Spleen (tissue), 11 donors: ENCODE results near the gene NCLN. TPM values are rescaled to one million over a fixed set of nuclear protein-coding genes. Genes with fewer than 3 reads are reported as not detected.

ENCODE experiments used
- DNase-seq: peaks from one replicate; pipeline ENCODE4 v3.0.0-alpha.2; 2020
- H3K27ac ChIP-seq, 8 donors: fragments of 200-600 bp; sonication (generic) in 7 of 8; 1 replicate in 4 of 8; 2 replicates in 4 of 8; pipeline versions ENCODE4 v1.5.0 to v1.8.0; 2016 to 2021; ENCODE audit warnings: inconsistent platforms in 4 of 8, mild to moderate bottlenecking in 4 of 8, moderate library complexity in 1 of 8
- H3K27me3 ChIP-seq, 7 donors: fragments of 200-600 bp; sonication (generic) in 6 of 7; replicated peaks in 1 of 7; 1 replicate in 4 of 7; 2 replicates in 3 of 7; pipeline versions ENCODE4 v1.5.0 to v1.8.0; 2016 to 2021; ENCODE audit warnings: inconsistent platforms in 3 of 7, mild to moderate bottlenecking in 1 of 7
- H3K36me3 ChIP-seq, 6 donors: fragments of 200-600 bp; sonication (generic) in 5 of 6; 1 replicate in 4 of 6; 2 replicates in 2 of 6; pipeline versions ENCODE4 v1.5.0 to v1.8.0; 2016 to 2021; ENCODE audit warnings: inconsistent platforms in 2 of 6
- H3K4me1 ChIP-seq, 6 donors: fragments of 200-600 bp; sonication (generic) in 5 of 6; 1 replicate in 3 of 6; 2 replicates in 3 of 6; pipeline versions ENCODE4 v1.5.0 to v1.8.0; 2016 to 2021; ENCODE audit warnings: inconsistent platforms in 3 of 6
- H3K4me3 ChIP-seq, 8 donors: fragments of 200-600 bp; sonication (generic) in 7 of 8; 1 replicate in 4 of 8; 2 replicates in 4 of 8; pipeline versions ENCODE4 v1.5.0 to v1.8.0; 2016 to 2021; ENCODE audit warnings: inconsistent platforms in 4 of 8, mild to moderate bottlenecking in 4 of 8, moderate library complexity in 2 of 8
- H3K9me3 ChIP-seq, 8 donors: fragments of 200-600 bp; sonication (generic) in 7 of 8; 1 replicate in 4 of 8; 2 replicates in 4 of 8; pipeline versions ENCODE4 v1.5.0 to v1.8.0; 2016 to 2021; ENCODE audit warnings: inconsistent platforms in 4 of 8
- POLR2A ChIP-seq, 3 donors: fragments of 450-650 bp; IDR thresholded peaks; one replicate each; pipeline ENCODE4 v1.5.1; 2017; ENCODE audit warnings: antibody characterized with exemption in 3 of 3, mild to moderate bottlenecking in 1 of 3
- POLR2AphosphoS5 ChIP-seq, 3 donors: sonication (generic); formaldehyde crosslinking; IDR thresholded peaks; one replicate each; pipeline ENCODE4 v1.5.1; 2017; ENCODE audit warnings: antibody characterized with exemption in 3 of 3
- WGBS, 5 donors: extraction: QIAGEN DNeasy Blood & Tissue Kit in 3 of 5; methylation state at CpG; one replicate each; pipeline versions ENCODE4 v1.1.5 to v1.1.7; 2013 to 2018; 5-methylcytosine and 5-hydroxymethylcytosine counted together
- intact Hi-C: fragments of 100-400 bp; cut with DNase I; formaldehyde crosslinking; loops from one replicate; pipeline ENCODE4 v1.15.0; 2023; ENCODE audit warnings: low total_unique reads
- polyA plus RNA-seq, 3 donors: library from polyadenylated mRNA; stranded (reverse); fragments of 200-250 nt; gene quantifications; one replicate each; pipeline ENCODE4 v1.2.1, GENCODE V29; 2013
- total RNA-seq, 7 donors: library from RNA; depleted of rRNA in 3 of 7; stranded (reverse); fragments of >200 nt in 3 of 7; fragmentation: NEBNext Ultra II Directional in 4 of 7; extraction: Animal tissue kit (Norgen Biotek cat#: 25700) in 4 of 7; gene quantifications; one replicate each; pipeline versions ENCODE4 v1.1.0 to v1.2.1, GENCODE V29; 2016 to 2021
- TF ChIP-seq, protein P1 (sequence below), 11 experiments: fragments of 200-600 bp in 7 of 11; fragments of 450-650 bp in 4 of 11; sonication (generic) in 4 of 11; IDR thresholded peaks in 8 of 11; conservative IDR thresholded peaks in 3 of 11; 1 replicate in 7 of 11; 2 replicates in 4 of 11; pipeline versions ENCODE4 v1.4.0 to v1.8.0; 2016 to 2021; ENCODE audit warnings: antibody characterized with exemption in 11 of 11, inconsistent platforms in 4 of 11, mild to moderate bottlenecking in 1 of 11
- donor health status: healthy with polysubstance abuse.
- donor health status: DM: no; HTN: no; CAD: no; lungs with moderate emphysema.
- donor health status: DM: no; HTN: no; CAD: no.
- donor health status: Bipolar disorder and iron deficiency.
- donor health status: healthy.
- donor health status: DM: no; HTN: no; CAD: no.
- donor health status: DM: yes; HTN: yes; CAD: no.

Gene NCLN
- total and polyA plus RNA-seq, 10 donors, result 37.8 to 89.5 (median 48.9) TPM

DNA sequence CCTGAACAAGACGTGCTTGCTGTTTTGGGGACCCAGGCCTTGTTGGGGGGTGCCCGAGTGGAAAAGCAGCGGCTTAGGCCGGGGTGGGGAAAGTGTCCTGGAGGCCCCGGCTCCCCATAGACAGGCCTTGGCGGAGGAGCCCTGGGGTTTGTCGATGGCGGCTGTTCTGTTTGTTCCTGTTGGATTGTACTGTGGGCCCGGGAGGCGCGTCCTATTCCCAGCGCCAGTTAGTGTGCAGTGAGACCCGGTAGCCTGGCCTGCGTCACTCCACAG, 11.1 kb downstream of the NCLN start:
- peaks cover 0 to 19% (median 0%) of the 10 kb centered on the region in 6 donors for H3K4me1 ChIP-seq
- TF ChIP-seq, protein P1, sequence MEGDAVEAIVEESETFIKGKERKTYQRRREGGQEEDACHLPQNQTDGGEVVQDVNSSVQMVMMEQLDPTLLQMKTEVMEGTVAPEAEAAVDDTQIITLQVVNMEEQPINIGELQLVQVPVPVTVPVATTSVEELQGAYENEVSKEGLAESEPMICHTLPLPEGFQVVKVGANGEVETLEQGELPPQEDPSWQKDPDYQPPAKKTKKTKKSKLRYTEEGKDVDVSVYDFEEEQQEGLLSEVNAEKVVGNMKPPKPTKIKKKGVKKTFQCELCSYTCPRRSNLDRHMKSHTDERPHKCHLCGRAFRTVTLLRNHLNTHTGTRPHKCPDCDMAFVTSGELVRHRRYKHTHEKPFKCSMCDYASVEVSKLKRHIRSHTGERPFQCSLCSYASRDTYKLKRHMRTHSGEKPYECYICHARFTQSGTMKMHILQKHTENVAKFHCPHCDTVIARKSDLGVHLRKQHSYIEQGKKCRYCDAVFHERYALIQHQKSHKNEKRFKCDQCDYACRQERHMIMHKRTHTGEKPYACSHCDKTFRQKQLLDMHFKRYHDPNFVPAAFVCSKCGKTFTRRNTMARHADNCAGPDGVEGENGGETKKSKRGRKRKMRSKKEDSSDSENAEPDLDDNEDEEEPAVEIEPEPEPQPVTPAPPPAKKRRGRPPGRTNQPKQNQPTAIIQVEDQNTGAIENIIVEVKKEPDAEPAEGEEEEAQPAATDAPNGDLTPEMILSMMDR (IDR thresholded peaks at IDR 0.05 in 8 of 11, conservative IDR thresholded peaks at IDR 0.05 in 3 of 11), result no peak
- no peak for TF ChIP-seq POLR2AphosphoS5 (IDR thresholded peaks at IDR 0.05)
- TF ChIP-seq POLR2A (IDR thresholded peaks at IDR 0.05), result no peak
- no peaks in the 10 kb centered on the region for H3K9me3 ChIP-seq
- H3K27me3 ChIP-seq, result no peaks in the 10 kb centered on the region
- WGBS, 5 donors, result 88 to 99% (median 98%) methylated on average over 8 to 14 of the region's 14 CpGs
- no peak for DNase-seq
- H3K27ac ChIP-seq, result no peak overlapping the region
- H3K36me3 ChIP-seq, result peaks cover 0 to 100% (median 50%) of the 10 kb centered on the region in 6 donors
- H3K4me3 ChIP-seq, result no peak overlapping the region
- intact Hi-C loops, result no loop called here

DNA sequence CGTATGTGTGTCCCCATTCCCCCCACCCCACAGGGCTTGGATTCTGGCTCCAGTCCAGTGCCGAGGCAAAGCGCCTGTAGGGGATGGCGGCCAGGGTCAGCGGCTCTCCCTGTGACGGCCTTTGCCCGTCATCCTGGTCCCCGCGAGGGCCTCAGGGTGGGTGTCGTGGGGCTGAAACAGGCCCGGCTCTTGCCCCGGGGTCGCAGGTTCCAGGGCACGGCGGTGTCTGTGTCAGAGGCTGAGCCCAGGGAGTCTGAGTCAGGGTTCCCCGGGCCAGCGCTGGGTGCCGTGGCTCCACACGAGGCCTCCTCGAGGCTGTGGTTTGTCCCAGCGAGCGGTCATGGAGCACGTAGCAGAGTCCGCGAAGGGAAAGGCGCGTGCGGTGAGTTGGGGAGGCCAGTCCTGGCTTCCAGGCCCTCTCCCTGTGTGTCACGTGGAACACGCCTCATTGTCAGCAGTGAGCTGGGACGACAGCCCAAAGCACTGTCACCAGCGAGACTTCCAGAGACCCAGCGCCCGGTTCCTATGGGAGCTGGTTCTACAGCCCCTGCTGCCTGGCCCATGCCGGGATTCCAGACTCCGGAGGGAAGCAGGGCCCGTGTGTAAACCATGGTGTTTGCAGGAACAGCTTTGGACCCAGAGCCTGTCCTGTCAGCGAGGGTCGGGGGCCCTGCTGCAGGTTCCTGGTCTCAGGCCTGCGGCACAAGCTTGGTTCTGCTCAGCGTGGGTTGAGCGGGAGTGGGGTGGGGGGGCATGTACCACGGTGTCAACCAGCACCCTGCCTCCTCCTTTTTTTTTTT, 13.4 kb downstream of the NCLN start:
- no peak overlapping the region for H3K4me3 ChIP-seq
- H3K27ac ChIP-seq, result no peak overlapping the region
- TF ChIP-seq, protein P1 (IDR thresholded peaks at IDR 0.05 in 8 of 11, conservative IDR thresholded peaks at IDR 0.05 in 3 of 11), result no peak
- peak in 1 of 3 donors; percentile 12 for TF ChIP-seq POLR2AphosphoS5 (IDR thresholded peaks at IDR 0.05)
- DNase-seq, result no peak
- no peaks in the 10 kb centered on the region for H3K4me1 ChIP-seq
- H3K36me3 ChIP-seq, result peaks cover 0 to 100% (median 53%) of the 10 kb centered on the region in 6 donors
- no peaks in the 10 kb centered on the region for H3K27me3 ChIP-seq
- WGBS, 5 donors, result 93 to 96% (median 95%) methylated on average over 30 to 43 of the region's 43 CpGs
- H3K9me3 ChIP-seq, result no peaks in the 10 kb centered on the region
- intact Hi-C loops, result no loop called here

DNA sequence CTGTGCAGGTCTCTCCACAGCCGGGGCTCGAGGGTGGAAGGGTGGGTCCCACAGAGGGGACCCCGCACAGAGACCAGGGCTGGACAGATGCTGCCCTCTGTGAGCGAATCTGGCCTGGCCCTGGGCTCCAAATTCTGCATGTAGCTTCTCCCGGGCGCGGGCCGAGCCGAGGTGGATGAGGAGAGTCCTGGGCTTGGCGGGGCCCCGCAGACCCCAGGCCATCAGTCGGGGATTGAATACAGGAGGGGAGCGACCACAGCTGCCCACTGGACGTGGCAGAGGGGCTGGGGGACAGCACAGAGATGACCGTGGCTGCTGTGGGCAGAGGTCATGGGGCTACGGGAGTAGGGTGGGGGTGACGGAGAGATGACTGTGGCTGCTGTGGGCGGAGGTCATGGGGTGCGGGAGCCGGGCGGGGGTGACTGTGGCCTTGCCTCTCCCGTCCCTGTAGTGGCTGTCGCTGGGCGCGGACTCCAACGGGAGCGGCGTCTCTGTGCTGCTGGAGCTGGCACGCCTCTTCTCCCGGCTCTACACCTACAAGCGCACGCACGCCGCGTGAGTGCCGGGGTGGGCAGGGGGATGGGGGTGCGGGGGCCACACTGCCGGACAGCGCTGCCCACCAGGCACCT, 15.5 kb downstream of the NCLN start:
- WGBS, 5 donors, result 94 to 98% (median 95%) methylated on average over 33 to 39 of the region's 39 CpGs
- Histone ChIP-seq H3K27ac (no peak overlapping the region), H3K27me3 (no peaks in the 10 kb centered on the region), H3K4me3 (no peak overlapping the region), H3K4me1 (no peaks in the 10 kb centered on the region), H3K36me3 (peaks cover 0 to 100% (median 62%) of the 10 kb centered on the region in 6 donors), H3K9me3 (no peaks in the 10 kb centered on the region)
- DNase-seq, result no peak
- intact Hi-C loops, result no loop called here
- TF ChIP-seq POLR2AphosphoS5 (IDR thresholded peaks at IDR 0.05) (peak in 1 of 3 donors; percentile 23), POLR2A (IDR thresholded peaks at IDR 0.05) (no peak)

DNA sequence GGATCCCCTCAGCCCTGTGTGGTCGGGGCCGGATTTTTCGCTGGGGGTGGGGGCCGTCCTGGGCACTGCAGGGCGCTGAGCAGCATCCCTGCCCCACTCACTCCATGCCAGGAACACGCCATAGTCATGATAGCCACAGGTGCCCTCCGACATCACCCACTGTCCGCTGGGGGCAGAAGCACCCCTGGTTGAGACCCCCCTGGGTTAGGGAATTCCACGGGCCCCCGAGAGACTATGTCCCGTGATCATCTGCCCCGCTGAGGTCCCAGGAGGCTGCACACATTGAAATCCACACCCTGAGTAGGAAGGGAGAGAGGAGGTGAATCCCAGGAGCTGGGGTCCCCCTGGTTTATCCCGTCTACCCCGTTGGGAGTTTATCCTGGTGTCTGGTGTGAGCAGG, 16.2 kb downstream of the NCLN start:
- no peaks in the 10 kb centered on the region for H3K4me1 ChIP-seq
- TF ChIP-seq POLR2A (IDR thresholded peaks at IDR 0.05) (no peak), POLR2AphosphoS5 (IDR thresholded peaks at IDR 0.05) (no peak)
- TF ChIP-seq, protein P1 (IDR thresholded peaks at IDR 0.05 in 8 of 11, conservative IDR thresholded peaks at IDR 0.05 in 3 of 11), result no peak
- H3K36me3 ChIP-seq, result peaks cover 0 to 100% (median 63%) of the 10 kb centered on the region in 6 donors
- DNase-seq, result no peak
- no peaks in the 10 kb centered on the region for H3K9me3 ChIP-seq
- no peak overlapping the region for H3K27ac ChIP-seq
- intact Hi-C loops, result no loop called here
- no peak overlapping the region for H3K4me3 ChIP-seq
- H3K27me3 ChIP-seq, result no peaks in the 10 kb centered on the region
- 83 to 96% (median 93%) methylated on average over 5 to 14 of the region's 14 CpGs for WGBS, 5 donors
